Activated naive CD8-positive, alpha-beta T cell (primary cell): ENCODE data around the gene PDE1A.

ENCODE experiments used
- H3K27ac Mint-ChIP-seq: one replicate; pipeline ENCODE4 v1.8.0; 2021; ENCODE audit warnings: mixed read lengths
- H3K27me3 Mint-ChIP-seq: one replicate; pipeline ENCODE4 v1.8.0; 2021; ENCODE audit warnings: mixed read lengths
- H3K36me3 Mint-ChIP-seq: one replicate; pipeline ENCODE4 v1.8.0; 2021; ENCODE audit warnings: mixed read lengths
- H3K4me1 Mint-ChIP-seq: one replicate; pipeline ENCODE4 v1.8.0; 2021; ENCODE audit warnings: low read depth, mixed read lengths
- H3K4me3 Mint-ChIP-seq: one replicate; pipeline ENCODE4 v1.8.0; 2021; ENCODE audit warnings: mild to moderate bottlenecking, mixed read lengths
- H3K9me3 Mint-ChIP-seq: one replicate; pipeline ENCODE4 v1.8.0; 2021; ENCODE audit warnings: low read depth, mixed read lengths

The PDE1A gene

GRCh38 chr2:182358601-182359000 lies 68.2 kb downstream of the PDE1A start:
- Mint-ChIP-seq H3K4me3 (no peak overlapping the region), H3K9me3 (peaks cover 6% of the 10 kb centered on the region), H3K27me3 (no peaks in the 10 kb centered on the region), H3K36me3 (no peaks in the 10 kb centered on the region), H3K4me1 (no peaks in the 10 kb centered on the region), H3K27ac (no peak overlapping the region)

- Mint-ChIP-seq H3K9me3 (no peaks in the 10 kb centered on the region), H3K27ac (no peak overlapping the region), H3K27me3 (no peaks in the 10 kb centered on the region), H3K4me3 (no peak overlapping the region), H3K36me3 (no peaks in the 10 kb centered on the region), H3K4me1 (no peaks in the 10 kb centered on the region)
Observed at GRCh38 chr2:182355815-182356214, 71.0 kb downstream of the PDE1A start.

- Mint-ChIP-seq H3K4me3 (no peak overlapping the region), H3K36me3 (no peaks in the 10 kb centered on the region), H3K4me1 (no peaks in the 10 kb centered on the region), H3K27ac (no peak overlapping the region), H3K9me3 (no peaks in the 10 kb centered on the region), H3K27me3 (no peaks in the 10 kb centered on the region)
Observed at GRCh38 chr2:182351427-182351826, 75.4 kb downstream of the PDE1A start.

- no peaks in the 10 kb centered on the region for H3K36me3 Mint-ChIP-seq
- H3K27me3 Mint-ChIP-seq: no peaks in the 10 kb centered on the region
- no peak overlapping the region for H3K27ac Mint-ChIP-seq
- no peaks in the 10 kb centered on the region for H3K9me3 Mint-ChIP-seq
- H3K4me3 Mint-ChIP-seq: no peak overlapping the region
- no peaks in the 10 kb centered on the region for H3K4me1 Mint-ChIP-seq
Observed at GRCh38 chr2:182349268-182349667, 77.6 kb downstream of the PDE1A start.

GRCh38 chr2:182345384-182345783 lies 81.5 kb downstream of the PDE1A start:
- Mint-ChIP-seq H3K4me3 (no peak overlapping the region), H3K27ac (no peak overlapping the region), H3K36me3 (no peaks in the 10 kb centered on the region), H3K27me3 (no peaks in the 10 kb centered on the region), H3K9me3 (peaks cover 3% of the 10 kb centered on the region), H3K4me1 (no peaks in the 10 kb centered on the region)

GRCh38 chr2:182330451-182331305 lies 96.2 kb downstream of the PDE1A start:
- Mint-ChIP-seq H3K27ac (no peak overlapping the region), H3K36me3 (no peaks in the 10 kb centered on the region), H3K27me3 (no peaks in the 10 kb centered on the region), H3K9me3 (no peaks in the 10 kb centered on the region), H3K4me3 (no peak overlapping the region), H3K4me1 (no peaks in the 10 kb centered on the region)

GRCh38 chr2:182324665-182325064 lies 102.2 kb downstream of the PDE1A start:
- no peak overlapping the region for H3K4me3 Mint-ChIP-seq
- H3K27ac Mint-ChIP-seq: no peak overlapping the region
- H3K9me3 Mint-ChIP-seq: peaks cover 4% of the 10 kb centered on the region
- no peaks in the 10 kb centered on the region for H3K27me3 Mint-ChIP-seq
- H3K4me1 Mint-ChIP-seq: no peaks in the 10 kb centered on the region
- no peaks in the 10 kb centered on the region for H3K36me3 Mint-ChIP-seq

- no peak overlapping the region for H3K27ac Mint-ChIP-seq
- H3K27me3 Mint-ChIP-seq: no peaks in the 10 kb centered on the region
- H3K36me3 Mint-ChIP-seq: no peaks in the 10 kb centered on the region
- no peak overlapping the region for H3K4me3 Mint-ChIP-seq
- peaks cover 4% of the 10 kb centered on the region for H3K9me3 Mint-ChIP-seq
- H3K4me1 Mint-ChIP-seq: no peaks in the 10 kb centered on the region
Observed at GRCh38 chr2:182321096-182321495, 105.7 kb downstream of the PDE1A start.

- Mint-ChIP-seq H3K27me3 (no peaks in the 10 kb centered on the region), H3K4me3 (no peak overlapping the region), H3K36me3 (no peaks in the 10 kb centered on the region), H3K9me3 (peaks cover 4% of the 10 kb centered on the region), H3K27ac (no peak overlapping the region), H3K4me1 (no peaks in the 10 kb centered on the region)
Observed at GRCh38 chr2:182319556-182320505, 107.0 kb downstream of the PDE1A start.

GRCh38 chr2:182318466-182319220 lies 108.2 kb downstream of the PDE1A start:
- Mint-ChIP-seq H3K4me1 (no peaks in the 10 kb centered on the region), H3K9me3 (peaks cover 4% of the 10 kb centered on the region), H3K4me3 (no peak overlapping the region), H3K27me3 (no peaks in the 10 kb centered on the region), H3K27ac (no peak overlapping the region), H3K36me3 (no peaks in the 10 kb centered on the region)

GRCh38 chr2:182316950-182317349 lies 109.9 kb downstream of the PDE1A start:
- Mint-ChIP-seq H3K4me3 (no peak overlapping the region), H3K27ac (no peak overlapping the region), H3K9me3 (peaks cover 4% of the 10 kb centered on the region), H3K4me1 (no peaks in the 10 kb centered on the region), H3K36me3 (no peaks in the 10 kb centered on the region), H3K27me3 (no peaks in the 10 kb centered on the region)

GRCh38 chr2:182302972-182303371 lies 123.9 kb downstream of the PDE1A start:
- no peaks in the 10 kb centered on the region for H3K36me3 Mint-ChIP-seq
- no peak overlapping the region for H3K4me3 Mint-ChIP-seq
- H3K4me1 Mint-ChIP-seq: no peaks in the 10 kb centered on the region
- H3K9me3 Mint-ChIP-seq: no peaks in the 10 kb centered on the region
- no peak overlapping the region for H3K27ac Mint-ChIP-seq
- peaks cover 2% of the 10 kb centered on the region for H3K27me3 Mint-ChIP-seq

- Mint-ChIP-seq H3K27ac (no peak overlapping the region), H3K4me1 (no peaks in the 10 kb centered on the region), H3K9me3 (no peaks in the 10 kb centered on the region), H3K36me3 (no peaks in the 10 kb centered on the region), H3K4me3 (no peak overlapping the region), H3K27me3 (peaks cover 2% of the 10 kb centered on the region)
Observed at GRCh38 chr2:182302174-182302573, 124.7 kb downstream of the PDE1A start.

- Mint-ChIP-seq H3K36me3 (no peaks in the 10 kb centered on the region), H3K4me1 (no peaks in the 10 kb centered on the region), H3K9me3 (no peaks in the 10 kb centered on the region), H3K4me3 (no peak overlapping the region), H3K27me3 (peaks cover 2% of the 10 kb centered on the region), H3K27ac (no peak overlapping the region)
Observed at GRCh38 chr2:182301093-182301492, 125.7 kb downstream of the PDE1A start.

- Mint-ChIP-seq H3K4me1 (no peaks in the 10 kb centered on the region), H3K4me3 (no peak overlapping the region), H3K36me3 (no peaks in the 10 kb centered on the region), H3K27me3 (peaks cover 2% of the 10 kb centered on the region), H3K9me3 (no peaks in the 10 kb centered on the region), H3K27ac (no peak overlapping the region)
Observed at GRCh38 chr2:182300608-182301007, 126.2 kb downstream of the PDE1A start.
